HepG2 (cell line): ENCODE results near the gene DLX6. TPM values are rescaled to one million over a fixed set of nuclear protein-coding genes. Genes with fewer than 3 reads are reported as not detected.

Experiments
- AGO1 ChIP-seq: fragments of 200-400 bp; formaldehyde crosslinking; IDR thresholded peaks from 2 replicates; pipeline ENCODE4 v1.6.1; 2017; ENCODE audit warnings: mild to moderate bottlenecking, low read depth, low read length, moderate library complexity; ENCODE audit not compliant: poor library complexity, severe bottlenecking
- ATF1 ChIP-seq: IDR thresholded peaks from 2 replicates; pipeline ENCODE4 v1.6.1; 2016; ENCODE audit warnings: mild to moderate bottlenecking, control low read depth
- ATF5 ChIP-seq: sonication (generic); formaldehyde crosslinking; IDR thresholded peaks from 2 replicates; pipeline ENCODE4 v1.4.0; 2020; ENCODE audit warnings: mild to moderate bottlenecking, low read depth, missing genetic modification reagents
- ATRX ChIP-seq: sonication (generic); formaldehyde crosslinking; IDR thresholded peaks from 2 replicates; pipeline ENCODE4 v1.4.0; 2020; ENCODE audit warnings: missing genetic modification reagents, borderline replicate concordance
- BORCS8-MEF2B ChIP-seq: sonication (generic); formaldehyde crosslinking; IDR thresholded peaks from 2 replicates; pipeline ENCODE4 v1.8.0; 2022; ENCODE audit warnings: mild to moderate bottlenecking, missing genetic modification reagents
- HIVEP1 ChIP-seq: sonication (generic); formaldehyde crosslinking; IDR thresholded peaks from 2 replicates; pipeline ENCODE4 v1.4.0; 2020; ENCODE audit warnings: mild to moderate bottlenecking, missing genetic modification reagents
- HOXD1 ChIP-seq: sonication (generic); formaldehyde crosslinking; IDR thresholded peaks from 2 replicates; pipeline ENCODE4 v1.5.0; 2020; ENCODE audit warnings: missing genetic modification reagents
- KLF6 ChIP-seq: IDR thresholded peaks from 2 replicates; pipeline ENCODE4 v1.8.0; 2016; ENCODE audit warnings: missing biosample characterization, missing genetic modification reagents
- MED13 ChIP-seq: sonication (generic); formaldehyde crosslinking; IDR thresholded peaks from 2 replicates; pipeline ENCODE4 v1.5.0; 2020; ENCODE audit warnings: missing genetic modification reagents
- MTERF4 ChIP-seq: sonication (generic); formaldehyde crosslinking; IDR thresholded peaks from 2 replicates; pipeline ENCODE4 v1.8.0; 2023; ENCODE audit warnings: mild to moderate bottlenecking, missing genetic modification reagents
- TCF12 ChIP-seq, 2 experiments: fragments of 450-650 bp in 1 of 2; sonication (generic) in 1 of 2; formaldehyde crosslinking in 1 of 2; IDR thresholded peaks; 2 replicates each; pipeline versions ENCODE4 v1.6.1 to v1.8.0; 2017 to 2022; ENCODE audit warnings: antibody characterized with exemption in 1 of 2, mild to moderate bottlenecking in 1 of 2, missing genetic modification reagents in 1 of 2, moderate library complexity in 1 of 2
- ZBTB8A ChIP-seq: sonication (generic); formaldehyde crosslinking; IDR thresholded peaks from 2 replicates; pipeline ENCODE4 v1.4.0; 2020; ENCODE audit warnings: mild to moderate bottlenecking, low read depth, missing genetic modification reagents, borderline replicate concordance
- ZFX ChIP-seq: sonication (generic); formaldehyde crosslinking; IDR thresholded peaks from 2 replicates; pipeline ENCODE4 v1.4.0; 2020; ENCODE audit warnings: mild to moderate bottlenecking, low read depth, missing genetic modification reagents, moderate library complexity
- ZNF124 ChIP-seq: sonication (generic); formaldehyde crosslinking; IDR thresholded peaks from 2 replicates; pipeline ENCODE4 v1.4.0; 2020; ENCODE audit warnings: missing genetic modification reagents
- ZNF362 ChIP-seq: sonication (generic); formaldehyde crosslinking; IDR thresholded peaks from 2 replicates; pipeline ENCODE4 v1.4.0; 2020; ENCODE audit warnings: missing genetic modification reagents, mild to moderate bottlenecking, borderline replicate concordance
- polyA plus RNA-seq, 8 experiments: library from polyadenylated mRNA; depleted of rRNA in 3 of 8; stranded (reverse) in 7 of 8; unstranded in 1 of 8; fragments of >200 nt; fragmentation: Illumina TruSeq in 4 of 8; extraction: Trizol in 4 of 8; gene quantifications; 2 replicates each; pipeline versions ENCODE4 v1.2.1 to v1.2.3, GENCODE V29; 2011 to 2016; ENCODE audit warnings: low read depth in 4 of 8, missing spikeins in 1 of 8, mixed read lengths in 1 of 8; ENCODE audit not compliant: insufficient read depth in 1 of 8
- total RNA-seq, 5 experiments: library from RNA; depleted of rRNA; stranded (reverse); fragments of >200 nt; fragmentation: Illumina TruSeq; extraction: Trizol; gene quantifications; 2 replicates each; pipeline ENCODE4 v1.2.3, GENCODE V29; 2016; ENCODE audit warnings: low read depth in 1 of 5
- TF ChIP-seq, protein P1 (sequence below): sonication (generic); formaldehyde crosslinking; IDR thresholded peaks from 2 replicates; pipeline ENCODE4 v1.4.0; 2020; ENCODE audit warnings: missing genetic modification reagents, borderline replicate concordance
- TF ChIP-seq, protein P2 (sequence below): sonication (generic); formaldehyde crosslinking; IDR thresholded peaks from 2 replicates; pipeline ENCODE4 v1.8.0; 2022; ENCODE audit warnings: mild to moderate bottlenecking, missing genetic modification reagents, moderate library complexity
- TF ChIP-seq, protein P3 (sequence below): sonication (generic); formaldehyde crosslinking; IDR thresholded peaks from 2 replicates; pipeline ENCODE4 v1.4.0; 2020; ENCODE audit warnings: mild to moderate bottlenecking, missing genetic modification reagents
- TF ChIP-seq, protein P4 (sequence below): sonication (generic); formaldehyde crosslinking; conservative IDR thresholded peaks from 2 replicates; pipeline ENCODE4 v1.4.0; 2020; ENCODE audit warnings: missing genetic modification reagents

The DLX6 gene
- total and polyA plus RNA-seq, 2 of the 13 experiments (the other 11 are each of a cell fraction or from before 2014, with no cell fraction given): 3.5 to 5.5 TPM

DNA sequence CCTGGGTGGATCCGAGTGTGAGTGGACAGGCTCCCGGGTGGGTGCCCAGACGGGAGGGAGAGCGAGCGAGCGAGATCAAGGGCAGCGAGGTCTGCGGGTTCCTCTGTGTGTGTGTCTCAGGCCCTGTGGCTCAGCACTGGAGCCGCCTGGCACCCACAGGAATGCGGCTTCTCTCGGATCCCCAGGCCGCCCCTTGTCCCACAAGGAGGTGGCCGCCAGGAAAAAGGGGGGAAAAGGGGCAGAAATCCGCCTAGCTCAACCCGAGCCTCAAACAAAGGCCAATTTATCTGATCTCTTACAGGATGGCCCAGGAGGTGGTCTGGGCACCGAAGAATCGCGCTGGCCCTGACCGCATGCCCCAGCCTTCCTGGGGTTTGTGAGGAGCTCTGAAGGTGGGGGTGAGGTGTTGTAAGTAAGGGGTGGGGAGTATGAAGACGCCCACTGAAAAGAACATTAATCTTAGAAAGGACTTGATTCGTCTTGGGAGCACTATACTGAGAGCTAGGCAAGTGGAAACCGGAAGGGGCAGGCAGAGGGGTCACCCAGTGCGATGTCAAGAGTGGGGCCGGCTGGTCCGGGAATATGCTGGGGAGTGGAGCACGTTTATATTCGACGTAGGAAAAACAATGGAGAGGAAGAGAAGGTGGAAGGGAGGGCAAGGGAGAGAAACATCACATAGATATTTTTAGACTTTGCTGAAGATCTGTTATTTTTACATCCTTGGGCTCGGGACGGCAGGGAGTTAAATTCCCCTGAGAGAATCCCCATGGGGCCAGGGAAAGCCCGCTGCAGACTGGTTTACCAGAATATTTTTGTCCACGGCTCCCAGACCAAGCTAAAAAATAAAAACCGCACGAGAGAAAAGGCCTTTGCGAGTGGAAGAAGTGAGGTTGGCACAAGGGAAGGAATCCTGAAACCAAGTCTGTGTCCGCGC lies 12.1 kb downstream of the DLX6 start (continued):
- TF ChIP-seq, protein P1, sequence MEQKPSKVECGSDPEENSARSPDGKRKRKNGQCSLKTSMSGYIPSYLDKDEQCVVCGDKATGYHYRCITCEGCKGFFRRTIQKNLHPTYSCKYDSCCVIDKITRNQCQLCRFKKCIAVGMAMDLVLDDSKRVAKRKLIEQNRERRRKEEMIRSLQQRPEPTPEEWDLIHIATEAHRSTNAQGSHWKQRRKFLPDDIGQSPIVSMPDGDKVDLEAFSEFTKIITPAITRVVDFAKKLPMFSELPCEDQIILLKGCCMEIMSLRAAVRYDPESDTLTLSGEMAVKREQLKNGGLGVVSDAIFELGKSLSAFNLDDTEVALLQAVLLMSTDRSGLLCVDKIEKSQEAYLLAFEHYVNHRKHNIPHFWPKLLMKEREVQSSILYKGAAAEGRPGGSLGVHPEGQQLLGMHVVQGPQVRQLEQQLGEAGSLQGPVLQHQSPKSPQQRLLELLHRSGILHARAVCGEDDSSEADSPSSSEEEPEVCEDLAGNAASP (CRISPR knock-in tag): no peak
- TF ChIP-seq MTERF4 (CRISPR knock-in tag) (no peak), AGO1 (no peak), BORCS8-MEF2B (CRISPR knock-in tag) (no peak), ZFX (CRISPR knock-in tag) (peak; percentile 79; the same call in 1 of the 2 replicates), ATF5 (CRISPR knock-in tag) (no peak), HIVEP1 (CRISPR knock-in tag) (peak; percentile 18), ZNF362 (CRISPR knock-in tag) (no peak), HOXD1 (CRISPR knock-in tag) (no peak), ATF1 (no peak), KLF6 (CRISPR knock-in tag) (no peak), ZBTB8A (no peak), ZNF124 (CRISPR knock-in tag) (no peak), TCF12 (IDR thresholded peaks at IDR 0.05) (no peak), TCF12 (CRISPR knock-in tag; IDR thresholded peaks at IDR 0.05) (no peak), ATRX (no peak), MED13 (no peak)
- TF ChIP-seq, protein P2, sequence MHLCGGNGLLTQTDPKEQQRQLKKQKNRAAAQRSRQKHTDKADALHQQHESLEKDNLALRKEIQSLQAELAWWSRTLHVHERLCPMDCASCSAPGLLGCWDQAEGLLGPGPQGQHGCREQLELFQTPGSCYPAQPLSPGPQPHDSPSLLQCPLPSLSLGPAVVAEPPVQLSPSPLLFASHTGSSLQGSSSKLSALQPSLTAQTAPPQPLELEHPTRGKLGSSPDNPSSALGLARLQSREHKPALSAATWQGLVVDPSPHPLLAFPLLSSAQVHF (CRISPR knock-in tag): no peak
- TF ChIP-seq, protein P3, sequence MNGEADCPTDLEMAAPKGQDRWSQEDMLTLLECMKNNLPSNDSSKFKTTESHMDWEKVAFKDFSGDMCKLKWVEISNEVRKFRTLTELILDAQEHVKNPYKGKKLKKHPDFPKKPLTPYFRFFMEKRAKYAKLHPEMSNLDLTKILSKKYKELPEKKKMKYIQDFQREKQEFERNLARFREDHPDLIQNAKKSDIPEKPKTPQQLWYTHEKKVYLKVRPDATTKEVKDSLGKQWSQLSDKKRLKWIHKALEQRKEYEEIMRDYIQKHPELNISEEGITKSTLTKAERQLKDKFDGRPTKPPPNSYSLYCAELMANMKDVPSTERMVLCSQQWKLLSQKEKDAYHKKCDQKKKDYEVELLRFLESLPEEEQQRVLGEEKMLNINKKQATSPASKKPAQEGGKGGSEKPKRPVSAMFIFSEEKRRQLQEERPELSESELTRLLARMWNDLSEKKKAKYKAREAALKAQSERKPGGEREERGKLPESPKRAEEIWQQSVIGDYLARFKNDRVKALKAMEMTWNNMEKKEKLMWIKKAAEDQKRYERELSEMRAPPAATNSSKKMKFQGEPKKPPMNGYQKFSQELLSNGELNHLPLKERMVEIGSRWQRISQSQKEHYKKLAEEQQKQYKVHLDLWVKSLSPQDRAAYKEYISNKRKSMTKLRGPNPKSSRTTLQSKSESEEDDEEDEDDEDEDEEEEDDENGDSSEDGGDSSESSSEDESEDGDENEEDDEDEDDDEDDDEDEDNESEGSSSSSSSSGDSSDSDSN (CRISPR knock-in tag): peak; percentile 6; the same call in 1 of the 2 replicates
- TF ChIP-seq, protein P4, sequence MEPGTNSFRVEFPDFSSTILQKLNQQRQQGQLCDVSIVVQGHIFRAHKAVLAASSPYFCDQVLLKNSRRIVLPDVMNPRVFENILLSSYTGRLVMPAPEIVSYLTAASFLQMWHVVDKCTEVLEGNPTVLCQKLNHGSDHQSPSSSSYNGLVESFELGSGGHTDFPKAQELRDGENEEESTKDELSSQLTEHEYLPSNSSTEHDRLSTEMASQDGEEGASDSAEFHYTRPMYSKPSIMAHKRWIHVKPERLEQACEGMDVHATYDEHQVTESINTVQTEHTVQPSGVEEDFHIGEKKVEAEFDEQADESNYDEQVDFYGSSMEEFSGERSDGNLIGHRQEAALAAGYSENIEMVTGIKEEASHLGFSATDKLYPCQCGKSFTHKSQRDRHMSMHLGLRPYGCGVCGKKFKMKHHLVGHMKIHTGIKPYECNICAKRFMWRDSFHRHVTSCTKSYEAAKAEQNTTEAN (CRISPR knock-in tag): no peak
